GM12878 (cell line): Measurements from ENCODE around the gene ARFGAP3. TPM values are rescaled to one million over a fixed set of nuclear protein-coding genes. Genes with fewer than 3 reads are reported as not detected.

ENCODE experiments used
- ATF7 ChIP-seq: fragments of 450-650 bp; IDR thresholded peaks from 2 replicates; pipeline ENCODE4 v1.6.1; 2016; ENCODE audit warnings: low read depth, mild to moderate bottlenecking
- CHD1 ChIP-seq: IDR thresholded peaks from 2 replicates; pipeline ENCODE4 v1.6.1; 2012; ENCODE audit warnings: low read depth, low read length, improper control_type of control experiment
- DPF2 ChIP-seq: fragments of 450-650 bp; IDR thresholded peaks from 2 replicates; pipeline ENCODE4 v1.6.1; 2017; ENCODE audit warnings: mild to moderate bottlenecking
- ETV6 ChIP-seq, 2 experiments: fragments of 450-650 bp in 1 of 2; IDR thresholded peaks in 1 of 2; conservative IDR thresholded peaks in 1 of 2; 2 replicates each; pipeline ENCODE4 v1.6.1; 2014; ENCODE audit warnings: antibody characterized with exemption in 1 of 2, borderline replicate concordance in 1 of 2, low read depth in 1 of 2, mild to moderate bottlenecking in 1 of 2, moderate library complexity in 1 of 2
- EZH2 ChIP-seq: IDR thresholded peaks from 2 replicates; pipeline ENCODE4 v1.6.1; 2012; ENCODE audit warnings: low read depth, mild to moderate bottlenecking, control low read depth, inconsistent platforms, low read length, borderline replicate concordance; ENCODE audit not compliant: control insufficient read depth
- FOXK2 ChIP-seq: fragments of 450-650 bp; IDR thresholded peaks from 2 replicates; pipeline ENCODE4 v1.6.1; 2017; ENCODE audit warnings: mild to moderate bottlenecking, moderate library complexity
- FOXM1 ChIP-seq: IDR thresholded peaks from 2 replicates; pipeline ENCODE4 v1.6.1; 2012; ENCODE audit warnings: low read depth, mild to moderate bottlenecking, inconsistent platforms, low read length, moderate library complexity
- HDAC6 ChIP-seq: fragments of 200-600 bp; sonication (generic); IDR thresholded peaks from one replicate; pipeline ENCODE4 v1.8.0; 2017; ENCODE audit warnings: antibody characterized with exemption; ENCODE audit not compliant: unreplicated experiment
- MYB ChIP-seq: fragments of 150-350 bp; IDR thresholded peaks from 2 replicates; pipeline ENCODE4 v1.6.1; 2014; ENCODE audit warnings: mild to moderate bottlenecking, low read depth, low read length, borderline replicate concordance
- NR2F1 ChIP-seq: fragments of 450-650 bp; conservative IDR thresholded peaks from 2 replicates; pipeline ENCODE4 v1.6.1; 2017; ENCODE audit warnings: mild to moderate bottlenecking
- POLR2AphosphoS5 ChIP-seq: IDR thresholded peaks from 2 replicates; pipeline ENCODE4 v1.6.1; 2011; ENCODE audit warnings: mild to moderate bottlenecking, low read length, inconsistent platforms
- POU2F2 ChIP-seq: IDR thresholded peaks from 3 replicates; pipeline ENCODE4 v1.6.1; 2011; ENCODE audit warnings: low read depth, mild to moderate bottlenecking, low read length, borderline replicate concordance
- SP1 ChIP-seq: IDR thresholded peaks from one replicate; pipeline ENCODE4 v1.6.1; 2011; ENCODE audit warnings: low read depth, low read length
- TBL1XR1 ChIP-seq: IDR thresholded peaks from 2 replicates; pipeline ENCODE4 v1.6.1; 2012; ENCODE audit warnings: low read depth, low read length, improper control_type of control experiment
- USF1 ChIP-seq: IDR thresholded peaks from 2 replicates; pipeline ENCODE4 v1.6.1; 2011; ENCODE audit warnings: borderline replicate concordance, low read depth, mild to moderate bottlenecking, moderate library complexity, mixed read lengths, low read length; ENCODE audit not compliant: insufficient read depth; ENCODE audit errors: extremely low read length
- ZNF217 ChIP-seq: fragments of 450-650 bp; IDR thresholded peaks from 2 replicates; pipeline ENCODE4 v1.6.1; 2017; ENCODE audit warnings: antibody characterized with exemption, mild to moderate bottlenecking
- polyA plus RNA-seq, 11 experiments: library from polyadenylated mRNA; depleted of rRNA in 4 of 11; unstranded in 6 of 11; stranded (reverse) in 5 of 11; fragments of >200 nt; fragmentation: Nextera tagmentation in 4 of 11; fragmentation: Illumina TruSeq in 1 of 11; extraction: Ambion mirVana in 4 of 11; extraction: Trizol in 1 of 11; gene quantifications; 1 replicate in 1 of 11; 2 replicates in 10 of 11; pipeline versions ENCODE4 v1.2.1 to v1.2.3, GENCODE V29; 2011 to 2016; ENCODE audit warnings: inconsistent platforms in 2 of 11, missing spikeins in 2 of 11, low read depth in 1 of 11
- total RNA-seq, 4 experiments: library from RNA; depleted of rRNA in 3 of 4; stranded (reverse); fragments of >200 nt in 3 of 4; fragmentation: Illumina TruSeq in 1 of 4; extraction: Trizol in 1 of 4; gene quantifications; 2 replicates each; pipeline versions ENCODE4 v1.2.1 to v1.2.3, GENCODE V29; 2013 to 2021
- TF ChIP-seq, protein P1 (sequence below): fragments of 450-650 bp; formaldehyde crosslinking; IDR thresholded peaks from 2 replicates; pipeline ENCODE4 v1.4.0; 2020; ENCODE audit warnings: mild to moderate bottlenecking, moderate library complexity
- TF ChIP-seq, protein P2 (sequence below): fragments of 450-650 bp; formaldehyde crosslinking; IDR thresholded peaks from 2 replicates; pipeline ENCODE4 v1.5.0; 2022; ENCODE audit warnings: mild to moderate bottlenecking, missing genetic modification characterization
- TF ChIP-seq, protein P3 (sequence below): fragments of 450-650 bp; IDR thresholded peaks from 2 replicates; pipeline ENCODE4 v1.6.1; 2016; ENCODE audit warnings: mild to moderate bottlenecking

The ARFGAP3 gene
- total and polyA plus RNA-seq, 10 of the 15 experiments (the other 5 are each of a cell fraction or from before 2014, with no cell fraction given) = 29.7 to 50.8 (median 39.5) TPM

GRCh38 chr22:42769574-42770447, 87.3 kb downstream of the ARFGAP3 start (continued):
- TF ChIP-seq TBL1XR1 (peak; percentile 86), SP1 (peak; percentile 77), FOXM1 (peak; percentile 90), POLR2AphosphoS5 (no peak; the same call in 1 of the 2 replicates), POU2F2 (peak; percentile 83), ATF7 (peak; percentile 67), NR2F1 (peak; percentile 99), USF1 (peak; percentile 61), ZNF217 (peak; percentile 82), MYB (no peak), DPF2 (peak; percentile 100), EZH2 (no peak), FOXK2 (no peak; the same call in 1 of the 2 replicates), HDAC6 (no peak), CHD1 (no peak), ETV6 (conservative IDR thresholded peaks at IDR 0.05 in 1 of 2, IDR thresholded peaks at IDR 0.05 in 1 of 2; ENCODE audit: borderline replicate concordance in 1 of 2, low read depth in 1 of 2) (peak in 1 of 2 experiments; percentile 68; a peak in 1 of 4 replicates)
- TF ChIP-seq, protein P1, sequence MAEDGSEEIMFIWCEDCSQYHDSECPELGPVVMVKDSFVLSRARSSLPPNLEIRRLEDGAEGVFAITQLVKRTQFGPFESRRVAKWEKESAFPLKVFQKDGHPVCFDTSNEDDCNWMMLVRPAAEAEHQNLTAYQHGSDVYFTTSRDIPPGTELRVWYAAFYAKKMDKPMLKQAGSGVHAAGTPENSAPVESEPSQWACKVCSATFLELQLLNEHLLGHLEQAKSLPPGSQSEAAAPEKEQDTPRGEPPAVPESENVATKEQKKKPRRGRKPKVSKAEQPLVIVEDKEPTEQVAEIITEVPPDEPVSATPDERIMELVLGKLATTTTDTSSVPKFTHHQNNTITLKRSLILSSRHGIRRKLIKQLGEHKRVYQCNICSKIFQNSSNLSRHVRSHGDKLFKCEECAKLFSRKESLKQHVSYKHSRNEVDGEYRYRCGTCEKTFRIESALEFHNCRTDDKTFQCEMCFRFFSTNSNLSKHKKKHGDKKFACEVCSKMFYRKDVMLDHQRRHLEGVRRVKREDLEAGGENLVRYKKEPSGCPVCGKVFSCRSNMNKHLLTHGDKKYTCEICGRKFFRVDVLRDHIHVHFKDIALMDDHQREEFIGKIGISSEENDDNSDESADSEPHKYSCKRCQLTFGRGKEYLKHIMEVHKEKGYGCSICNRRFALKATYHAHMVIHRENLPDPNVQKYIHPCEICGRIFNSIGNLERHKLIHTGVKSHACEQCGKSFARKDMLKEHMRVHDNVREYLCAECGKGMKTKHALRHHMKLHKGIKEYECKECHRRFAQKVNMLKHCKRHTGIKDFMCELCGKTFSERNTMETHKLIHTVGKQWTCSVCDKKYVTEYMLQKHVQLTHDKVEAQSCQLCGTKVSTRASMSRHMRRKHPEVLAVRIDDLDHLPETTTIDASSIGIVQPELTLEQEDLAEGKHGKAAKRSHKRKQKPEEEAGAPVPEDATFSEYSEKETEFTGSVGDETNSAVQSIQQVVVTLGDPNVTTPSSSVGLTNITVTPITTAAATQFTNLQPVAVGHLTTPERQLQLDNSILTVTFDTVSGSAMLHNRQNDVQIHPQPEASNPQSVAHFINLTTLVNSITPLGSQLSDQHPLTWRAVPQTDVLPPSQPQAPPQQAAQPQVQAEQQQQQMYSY (CRISPR knock-in tag) = no peak
- TF ChIP-seq, protein P2, sequence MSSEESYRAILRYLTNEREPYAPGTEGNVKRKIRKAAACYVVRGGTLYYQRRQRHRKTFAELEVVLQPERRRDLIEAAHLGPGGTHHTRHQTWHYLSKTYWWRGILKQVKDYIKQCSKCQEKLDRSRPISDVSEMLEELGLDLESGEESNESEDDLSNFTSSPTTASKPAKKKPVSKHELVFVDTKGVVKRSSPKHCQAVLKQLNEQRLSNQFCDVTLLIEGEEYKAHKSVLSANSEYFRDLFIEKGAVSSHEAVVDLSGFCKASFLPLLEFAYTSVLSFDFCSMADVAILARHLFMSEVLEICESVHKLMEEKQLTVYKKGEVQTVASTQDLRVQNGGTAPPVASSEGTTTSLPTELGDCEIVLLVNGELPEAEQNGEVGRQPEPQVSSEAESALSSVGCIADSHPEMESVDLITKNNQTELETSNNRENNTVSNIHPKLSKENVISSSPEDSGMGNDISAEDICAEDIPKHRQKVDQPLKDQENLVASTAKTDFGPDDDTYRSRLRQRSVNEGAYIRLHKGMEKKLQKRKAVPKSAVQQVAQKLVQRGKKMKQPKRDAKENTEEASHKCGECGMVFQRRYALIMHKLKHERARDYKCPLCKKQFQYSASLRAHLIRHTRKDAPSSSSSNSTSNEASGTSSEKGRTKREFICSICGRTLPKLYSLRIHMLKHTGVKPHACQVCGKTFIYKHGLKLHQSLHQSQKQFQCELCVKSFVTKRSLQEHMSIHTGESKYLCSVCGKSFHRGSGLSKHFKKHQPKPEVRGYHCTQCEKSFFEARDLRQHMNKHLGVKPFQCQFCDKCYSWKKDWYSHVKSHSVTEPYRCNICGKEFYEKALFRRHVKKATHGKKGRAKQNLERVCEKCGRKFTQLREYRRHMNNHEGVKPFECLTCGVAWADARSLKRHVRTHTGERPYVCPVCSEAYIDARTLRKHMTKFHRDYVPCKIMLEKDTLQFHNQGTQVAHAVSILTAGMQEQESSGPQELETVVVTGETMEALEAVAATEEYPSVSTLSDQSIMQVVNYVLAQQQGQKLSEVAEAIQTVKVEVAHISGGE (CRISPR knock-in tag) = no peak
- TF ChIP-seq, protein P3, sequence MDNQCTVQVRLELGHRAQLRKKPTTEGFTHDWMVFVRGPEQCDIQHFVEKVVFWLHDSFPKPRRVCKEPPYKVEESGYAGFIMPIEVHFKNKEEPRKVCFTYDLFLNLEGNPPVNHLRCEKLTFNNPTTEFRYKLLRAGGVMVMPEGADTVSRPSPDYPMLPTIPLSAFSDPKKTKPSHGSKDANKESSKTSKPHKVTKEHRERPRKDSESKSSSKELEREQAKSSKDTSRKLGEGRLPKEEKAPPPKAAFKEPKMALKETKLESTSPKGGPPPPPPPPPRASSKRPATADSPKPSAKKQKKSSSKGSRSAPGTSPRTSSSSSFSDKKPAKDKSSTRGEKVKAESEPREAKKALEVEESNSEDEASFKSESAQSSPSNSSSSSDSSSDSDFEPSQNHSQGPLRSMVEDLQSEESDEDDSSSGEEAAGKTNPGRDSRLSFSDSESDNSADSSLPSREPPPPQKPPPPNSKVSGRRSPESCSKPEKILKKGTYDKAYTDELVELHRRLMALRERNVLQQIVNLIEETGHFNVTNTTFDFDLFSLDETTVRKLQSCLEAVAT = no peak
